K562 treated with DMSO at 1 percent for 12 hours (cell line): ENCODE measurements around the gene XKR8. TPM values are rescaled to one million over a fixed set of nuclear protein-coding genes. Genes with fewer than 3 reads are reported as not detected.

Experiments
- total RNA-seq: library from RNA; unstranded; fragments of 300-600 nt; gene quantifications from 2 replicates; pipeline ENCODE4 v1.2.3, GENCODE V29; 2022; ENCODE audit not compliant: insufficient read depth

Gene XKR8, protein sequence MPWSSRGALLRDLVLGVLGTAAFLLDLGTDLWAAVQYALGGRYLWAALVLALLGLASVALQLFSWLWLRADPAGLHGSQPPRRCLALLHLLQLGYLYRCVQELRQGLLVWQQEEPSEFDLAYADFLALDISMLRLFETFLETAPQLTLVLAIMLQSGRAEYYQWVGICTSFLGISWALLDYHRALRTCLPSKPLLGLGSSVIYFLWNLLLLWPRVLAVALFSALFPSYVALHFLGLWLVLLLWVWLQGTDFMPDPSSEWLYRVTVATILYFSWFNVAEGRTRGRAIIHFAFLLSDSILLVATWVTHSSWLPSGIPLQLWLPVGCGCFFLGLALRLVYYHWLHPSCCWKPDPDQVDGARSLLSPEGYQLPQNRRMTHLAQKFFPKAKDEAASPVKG
- total RNA-seq = 4.2 and 5.4 TPM in 2 replicates

DNA sequence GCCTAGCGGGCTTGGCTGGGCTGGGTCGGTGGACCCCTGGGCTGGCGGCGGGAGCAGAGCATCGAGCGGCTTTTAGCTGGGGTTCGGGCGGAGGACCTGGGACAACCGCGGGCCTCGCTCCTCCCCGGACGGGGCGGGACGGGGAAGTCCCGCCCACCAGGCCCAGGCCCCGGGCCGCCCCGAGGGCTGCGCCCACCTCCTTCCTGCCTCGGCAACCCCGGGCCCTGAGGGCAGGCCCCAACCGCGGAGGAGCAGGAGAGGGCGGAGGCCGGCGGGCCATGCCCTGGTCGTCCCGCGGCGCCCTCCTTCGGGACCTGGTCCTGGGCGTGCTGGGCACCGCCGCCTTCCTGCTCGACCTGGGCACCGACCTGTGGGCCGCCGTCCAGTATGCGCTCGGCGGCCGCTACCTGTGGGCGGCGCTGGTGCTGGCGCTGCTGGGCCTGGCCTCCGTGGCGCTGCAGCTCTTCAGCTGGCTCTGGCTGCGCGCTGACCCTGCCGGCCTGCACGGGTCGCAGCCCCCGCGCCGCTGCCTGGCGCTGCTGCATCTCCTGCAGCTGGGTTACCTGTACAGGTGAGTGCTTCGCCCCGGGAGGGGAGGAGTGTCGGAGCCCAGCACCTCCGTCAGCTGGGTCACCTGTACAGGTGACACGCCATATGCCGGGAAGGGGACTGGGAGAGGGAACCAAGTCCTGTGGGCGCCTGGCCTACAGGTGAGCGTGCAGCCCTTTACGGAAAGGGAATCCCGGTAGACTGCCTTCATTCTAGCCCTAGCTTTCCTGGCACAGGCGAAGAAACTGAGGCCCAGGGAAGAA is at the start of gene XKR8:
TSS of gene XKR8 (plus strand) at position 182 of the 812 bp plus-strand sequence. CDS start at position 279, 97 bp downstream.

DNA sequence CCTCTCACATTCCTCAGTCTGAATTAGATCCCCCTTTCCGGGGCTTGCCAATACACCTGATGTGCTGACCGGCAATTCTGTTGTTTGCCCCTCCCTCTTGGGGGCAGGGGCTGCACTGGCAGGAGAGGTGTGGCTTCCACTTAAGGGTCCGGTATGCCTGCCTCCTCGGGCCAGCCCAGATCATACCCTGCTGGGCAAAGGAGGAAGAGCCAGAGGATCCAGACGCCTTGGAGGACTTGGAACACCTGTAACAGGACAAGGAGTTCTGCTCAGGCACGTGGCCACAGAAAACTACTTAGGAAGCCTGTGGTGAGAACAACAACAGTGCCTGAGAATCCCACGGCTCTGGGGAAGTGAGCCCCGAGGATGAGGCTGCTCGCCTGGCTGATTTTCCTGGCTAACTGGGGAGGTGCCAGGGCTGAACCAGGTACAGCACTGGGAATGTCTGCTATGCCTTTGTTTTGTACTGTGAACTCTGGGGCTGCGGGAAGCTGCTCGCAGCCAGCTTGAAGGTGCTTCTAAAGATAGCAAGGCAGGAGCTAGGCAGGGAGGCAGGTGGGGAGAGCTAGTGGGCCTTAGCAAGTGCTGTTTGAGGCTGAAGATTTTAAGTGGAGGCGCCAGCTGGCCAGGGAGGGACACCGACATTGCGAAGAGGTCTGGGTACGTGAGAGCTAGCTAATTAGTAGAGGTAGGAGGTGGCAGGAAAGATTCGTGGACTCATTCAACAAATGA is 24.8 kb upstream of the XKR8 start, which contains the start of gene SMPDL3B:
TSS of gene SMPDL3B (plus strand) at position 183 of the 732 bp plus-strand sequence. CDS start at position 367, 184 bp downstream.

Other genes with a start within 250 kb of the XKR8 start
- gene FAM76A, start 234.0 kb upstream of the XKR8 start, total RNA-seq = 4.2 and 6.7 TPM in 2 replicates
- gene STX12, start 186.8 kb upstream of the XKR8 start, total RNA-seq = 20.4 and 44.0 TPM in 2 replicates
- gene PPP1R8, start 129.2 kb upstream of the XKR8 start, total RNA-seq = 24.1 and 61.2 TPM in 2 replicates
- gene THEMIS2, start 87.4 kb upstream of the XKR8 start, total RNA-seq = 11.1 and 14.5 TPM in 2 replicates
- gene RPA2, start 45.4 kb upstream of the XKR8 start, total RNA-seq = 95.5 and 121 TPM in 2 replicates
- 0.92 and 1.0 TPM in 2 replicates for gene SMPDL3B, start 25.0 kb upstream of the XKR8 start, total RNA-seq
- 7.0 and 22.6 TPM in 2 replicates for gene EYA3, start 128.6 kb downstream of the XKR8 start, total RNA-seq
- 0.72 and 1.2 TPM in 2 replicates for gene PTAFR, start 216.7 kb downstream of the XKR8 start, total RNA-seq